HPDE6-E6E7 (cell line): ENCODE results near the gene CD36.

ENCODE experiments used
- DNase-seq: peaks from one replicate; pipeline ENCODE4 v3.0.0; 2011; ENCODE audit warnings: missing footprints; ENCODE audit errors: extremely low spot score

Gene CD36

DNA sequence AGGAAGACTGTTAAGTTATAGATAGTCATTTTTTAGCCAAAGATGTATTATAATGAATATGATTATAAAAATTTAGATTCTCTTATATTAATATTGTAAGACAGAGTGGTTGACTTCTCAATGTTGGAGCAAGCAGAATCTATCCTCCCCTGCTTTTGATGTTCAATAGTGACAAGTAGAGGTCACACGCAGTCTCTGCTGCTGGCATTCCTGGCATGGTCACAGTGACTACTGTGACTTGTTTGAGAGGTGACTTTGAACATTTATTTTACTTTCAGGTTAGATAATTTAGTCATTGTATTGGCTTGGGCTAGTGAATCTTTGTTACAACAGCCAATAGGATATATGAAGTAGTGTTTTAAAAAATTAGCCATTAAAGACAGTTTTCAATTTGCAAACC is 13.7 kb upstream of the CD36 start:
- no peak for DNase-seq

DNA sequence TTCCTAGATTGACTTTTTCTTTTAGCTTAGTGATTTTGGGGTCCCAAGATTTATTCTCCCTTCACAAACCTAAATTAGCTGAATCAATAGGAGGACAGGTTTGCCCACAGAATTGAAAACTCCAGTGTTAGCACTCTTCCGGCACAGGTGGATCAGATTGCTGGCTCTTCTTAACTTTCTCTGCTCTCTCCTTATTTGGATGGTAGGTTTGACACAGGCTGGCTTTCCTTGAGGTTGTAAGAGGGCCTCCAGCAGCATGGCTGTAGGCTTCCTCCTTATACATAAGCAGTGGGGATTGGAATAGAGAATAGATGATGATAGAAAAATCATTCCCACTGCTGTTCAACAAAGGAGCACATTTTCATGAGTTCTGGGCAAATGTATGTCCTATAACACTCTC is 9.4 kb upstream of the CD36 start:
- DNase-seq: no peak

DNA sequence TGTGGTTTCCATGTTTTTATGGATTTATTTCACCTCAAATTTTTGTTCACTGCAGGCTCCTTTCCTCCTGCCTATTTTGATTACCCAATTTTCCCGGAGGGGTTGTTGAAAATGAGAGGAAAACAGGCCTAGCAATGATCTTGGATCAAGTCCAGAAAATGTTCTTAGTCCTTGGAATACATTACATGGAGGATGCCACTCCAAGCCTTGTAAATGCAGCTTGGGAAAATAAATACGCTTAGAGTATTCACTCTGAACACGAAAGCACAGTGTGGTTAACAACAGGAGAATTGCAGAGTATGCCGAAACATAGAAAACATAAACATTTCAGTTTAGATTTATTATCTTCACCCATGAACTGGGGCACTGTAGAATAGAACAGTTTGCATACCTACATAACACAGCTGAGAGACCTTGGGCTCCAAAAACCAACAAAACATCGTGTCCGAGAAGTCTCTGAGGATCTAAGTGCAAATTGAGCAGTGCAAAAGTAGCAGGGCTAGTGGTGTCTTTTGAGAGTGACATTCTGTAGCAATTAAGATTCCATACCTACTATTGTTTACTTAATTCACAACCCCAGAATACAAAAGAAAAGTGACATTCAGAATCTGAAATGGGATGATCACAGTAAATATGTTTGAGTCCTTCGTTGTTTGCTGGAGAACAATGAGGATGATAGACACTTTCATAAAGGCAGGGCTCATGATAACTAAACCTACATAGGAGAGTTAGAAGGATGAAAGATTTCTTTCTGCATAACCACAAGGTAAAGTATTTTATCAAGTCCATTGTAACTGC is 7.6 kb upstream of the CD36 start:
- no peak for DNase-seq

DNA sequence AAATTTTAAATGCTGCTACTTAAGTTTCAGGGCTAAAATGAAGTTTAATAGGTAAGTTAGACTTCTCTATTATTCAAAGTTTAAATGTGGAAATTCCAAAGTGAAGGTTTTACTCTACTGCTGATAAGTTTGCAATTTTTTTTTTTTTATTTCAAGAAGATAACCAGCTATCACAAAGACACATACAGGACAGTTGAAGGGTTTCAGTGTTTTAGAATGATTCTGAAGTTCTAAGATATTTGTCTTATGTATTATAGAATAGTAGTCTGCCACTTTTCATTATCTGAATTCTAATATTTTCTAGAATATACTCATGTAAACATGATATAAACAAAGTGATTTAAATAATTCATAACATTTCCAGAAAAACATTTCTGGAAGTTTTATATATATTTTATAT is 7.0 kb upstream of the CD36 start:
- no peak for DNase-seq

DNA sequence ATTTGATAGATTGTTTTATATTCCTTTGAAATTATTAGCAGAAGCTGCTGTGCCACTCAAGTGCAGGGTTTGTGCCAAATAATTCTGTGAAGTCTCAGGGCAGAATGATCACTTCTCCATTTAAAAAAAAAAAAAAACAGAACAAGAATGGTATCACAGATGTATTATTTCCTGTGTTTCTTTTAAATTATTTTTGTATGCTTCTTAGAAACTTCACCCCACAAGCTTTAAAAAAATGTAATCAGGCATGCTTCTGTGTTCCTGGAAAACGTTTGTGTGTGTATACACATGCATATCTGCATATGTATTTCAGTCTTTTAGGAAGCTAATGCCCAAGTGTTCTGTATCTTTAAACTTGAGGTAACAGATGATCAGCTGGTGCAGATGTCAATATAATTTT is 6.3 kb upstream of the CD36 start:
- DNase-seq: no peak

DNA sequence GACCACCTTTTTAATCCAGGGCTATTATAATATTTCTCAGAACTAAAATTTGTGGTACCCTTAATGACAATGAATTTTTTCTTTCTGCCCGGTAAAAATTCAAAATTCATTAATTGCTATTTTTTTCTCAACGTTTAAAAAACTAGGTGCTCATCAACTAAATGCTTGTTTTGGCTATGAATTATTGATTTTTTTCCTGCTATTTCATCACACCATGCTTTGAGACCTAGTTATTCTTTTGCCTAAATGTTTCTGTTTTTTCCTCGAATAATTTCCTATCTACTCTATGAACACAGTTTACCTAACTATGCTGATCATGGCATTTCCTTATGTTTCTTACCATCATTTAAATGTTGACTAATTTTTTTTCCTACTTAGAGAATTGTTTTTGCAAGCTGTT is 5.6 kb upstream of the CD36 start:
- DNase-seq: no peak

GRCh38 chr7:80634505-80634904 is 3.9 kb upstream of the CD36 start:
- DNase-seq: peak; percentile 19

- no peak for DNase-seq
Observed at GRCh38 chr7:80635533-80635932, 2.9 kb upstream of the CD36 start.

DNA sequence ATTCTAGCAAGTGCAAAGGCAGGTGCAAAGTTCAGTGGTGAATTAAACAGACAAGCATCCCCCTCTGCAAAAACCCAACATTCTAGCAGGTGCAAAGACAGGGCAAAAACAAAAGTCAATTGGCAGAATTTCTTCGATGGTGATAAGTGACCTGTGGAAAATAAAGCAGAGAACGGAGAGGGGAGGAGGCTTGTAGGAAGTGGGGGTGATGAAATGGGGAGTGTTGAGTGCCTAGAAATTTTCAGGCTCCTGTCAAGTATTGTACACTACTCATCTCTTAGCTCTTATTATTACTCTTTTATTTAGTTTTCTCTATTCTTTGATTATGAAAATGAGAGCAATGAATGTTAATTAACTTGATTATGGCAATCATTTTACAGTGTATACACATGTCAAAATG is 2.4 kb upstream of the CD36 start:
- no peak for DNase-seq

DNA sequence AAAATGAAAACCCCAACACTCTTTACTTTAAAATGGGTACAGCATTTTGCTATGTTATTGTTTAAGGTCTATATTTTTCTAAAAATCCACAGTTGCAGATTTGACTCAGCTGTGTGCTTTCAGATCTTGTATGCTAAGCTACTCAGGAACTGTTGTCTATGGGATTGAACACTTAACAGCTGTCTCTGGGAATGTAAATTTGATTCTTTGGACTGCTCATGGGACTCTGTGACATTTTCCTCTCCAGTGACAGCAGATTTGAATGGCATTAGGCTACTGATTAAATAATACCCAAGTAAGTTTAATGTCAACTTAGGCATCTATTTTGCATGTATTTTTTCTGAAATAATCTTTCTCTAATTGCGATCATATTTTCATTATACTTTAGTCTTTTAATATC is 1.7 kb upstream of the CD36 start:
- DNase-seq: no peak

GRCh38 chr7:80637454-80637853 is 988 bp upstream of the CD36 start:
- DNase-seq: no peak

DNA sequence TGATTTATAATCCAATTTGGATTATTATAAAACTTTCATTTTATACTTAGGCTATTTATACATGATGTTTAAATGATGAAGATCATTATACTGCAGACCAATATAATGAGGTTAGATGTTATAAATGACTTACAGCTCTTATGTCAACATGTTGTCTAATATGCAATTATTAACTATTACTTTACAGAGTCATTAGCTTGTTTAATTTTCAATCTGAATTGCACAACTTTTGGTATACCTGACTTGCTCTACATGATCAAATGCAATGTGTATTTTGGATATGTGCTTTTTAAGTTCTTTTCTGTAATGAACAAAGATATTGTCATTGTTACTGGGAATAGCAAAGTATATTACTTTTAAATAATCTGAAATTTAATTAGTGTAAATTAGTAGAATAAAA is 569 bp downstream of the CD36 start:
- DNase-seq: no peak

DNA sequence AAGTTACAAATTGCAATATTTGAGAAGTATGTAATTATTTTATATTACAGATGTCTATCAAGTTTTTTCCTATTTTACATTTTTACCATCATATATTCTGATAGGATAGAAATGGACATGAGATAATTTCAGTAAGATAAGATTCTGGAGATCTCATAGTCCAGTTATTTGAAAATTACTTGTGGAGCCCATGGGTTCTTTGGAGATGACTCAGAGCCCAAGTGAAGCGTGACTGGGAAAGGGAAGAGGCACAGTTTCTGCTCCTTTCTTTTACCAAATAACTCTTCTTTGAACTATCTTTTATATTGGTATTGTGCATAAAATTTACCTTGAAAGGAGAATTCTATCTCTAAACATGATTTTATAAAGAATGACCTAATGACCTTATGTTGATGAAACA is 2.4 kb downstream of the CD36 start:
- DNase-seq: no peak

DNA sequence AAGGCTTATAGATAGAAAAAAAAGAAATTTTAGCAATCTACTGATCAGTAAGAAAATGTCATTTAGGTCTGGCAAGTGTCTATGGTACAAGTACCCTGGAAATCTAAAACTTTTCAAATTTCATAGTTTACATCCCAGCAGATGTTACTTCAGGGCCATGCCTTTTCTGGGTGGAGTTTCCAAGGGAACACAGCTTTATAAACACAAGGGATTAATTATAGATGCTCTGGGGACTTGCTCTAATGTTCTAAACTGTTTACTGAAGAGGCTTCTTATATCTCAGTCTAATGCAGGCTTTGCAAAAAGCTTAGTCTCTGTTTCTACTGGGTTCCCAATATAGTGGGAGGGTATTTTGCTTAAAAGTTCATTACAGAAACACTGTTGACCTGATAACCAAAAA is 3.1 kb downstream of the CD36 start:
- DNase-seq: no peak

GRCh38 chr7:80642871-80643270 is 4.4 kb downstream of the CD36 start:
- DNase-seq: no peak

DNA sequence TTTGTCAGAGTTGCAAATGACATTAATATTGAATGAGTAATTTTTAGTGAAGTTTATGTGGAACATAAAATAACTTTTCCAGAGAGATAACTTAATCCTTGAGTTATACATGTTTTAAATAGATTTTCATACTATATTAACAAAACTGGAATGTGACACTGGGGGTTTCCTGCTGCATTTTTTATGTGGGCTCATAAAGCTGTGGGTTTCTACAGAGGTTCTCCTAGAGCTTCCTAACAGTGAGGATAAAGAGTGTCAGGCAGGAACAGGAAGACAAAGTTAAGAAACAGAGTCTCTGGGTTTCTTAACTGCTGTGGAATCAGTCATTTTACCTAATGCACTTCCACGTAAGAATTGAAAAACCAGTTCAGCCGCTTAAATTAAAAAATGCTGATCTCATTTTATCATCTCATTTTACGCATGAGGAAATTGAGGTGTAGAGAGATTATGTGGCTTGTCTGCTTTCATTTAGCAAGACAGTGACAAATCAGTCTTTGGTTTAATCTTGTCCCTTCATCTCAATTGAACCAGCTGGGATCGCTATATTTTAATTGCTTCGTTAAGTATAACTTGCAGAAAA is 5.0 kb downstream of the CD36 start:
- no peak for DNase-seq

GRCh38 chr7:80644054-80644453 is 5.6 kb downstream of the CD36 start:
- DNase-seq: no peak

GRCh38 chr7:80646083-80646865 is 7.8 kb downstream of the CD36 start:
- DNase-seq: no peak

GRCh38 chr7:80647436-80647835 is 9.0 kb downstream of the CD36 start:
- DNase-seq: no peak

- DNase-seq: no peak
Observed at GRCh38 chr7:80648031-80648600, 9.7 kb downstream of the CD36 start.

DNA sequence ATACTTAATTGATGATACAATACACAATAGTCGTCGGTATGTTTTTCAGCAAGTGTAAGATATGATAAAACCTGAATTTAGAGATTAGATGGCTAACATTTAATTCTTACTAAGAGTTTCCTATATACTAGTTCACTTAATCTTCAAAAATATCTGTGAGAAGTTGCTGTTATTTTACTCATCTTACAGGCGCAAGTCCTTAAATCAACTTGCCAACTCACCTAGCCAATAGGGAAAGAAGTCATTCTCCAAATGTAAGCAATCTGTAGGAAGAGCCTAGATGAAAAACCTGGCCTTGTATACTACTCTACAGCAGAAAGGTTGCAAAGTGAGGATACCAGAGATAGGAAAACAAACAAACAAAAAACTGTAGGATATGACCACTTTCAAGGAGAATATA is 10.6 kb downstream of the CD36 start:
- DNase-seq: no peak

- no peak for DNase-seq
Observed at GRCh38 chr7:80650030-80650429, 11.6 kb downstream of the CD36 start.

DNA sequence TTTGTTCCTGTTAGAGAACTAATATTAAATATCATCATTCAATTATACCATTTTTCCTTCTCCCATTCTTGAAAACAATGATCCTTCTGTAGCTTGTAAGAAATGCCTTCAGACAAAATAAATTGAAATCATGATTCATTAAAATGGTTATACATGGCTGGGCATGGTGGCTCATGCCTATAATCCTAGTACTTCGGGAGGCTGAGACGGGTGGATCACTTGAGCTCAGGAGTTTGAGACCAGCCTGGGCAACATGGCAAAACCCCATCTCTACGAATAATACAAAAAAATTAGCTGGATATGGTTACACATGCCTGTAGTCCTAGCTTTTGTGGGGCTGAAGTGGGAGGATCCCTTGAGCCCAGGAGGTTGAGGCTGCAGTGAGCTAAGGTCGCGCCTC is 13.0 kb downstream of the CD36 start:
- DNase-seq: no peak
